ENCODE results near the gene CYFIP2. TPM values are rescaled to one million over a fixed set of nuclear protein-coding genes. Genes with fewer than 3 reads are reported as not detected.
A peak's percentile ranks its signal among the peaks of the same experiment; 100 is the strongest.

CYFIP2 gene
- polyA plus RNA-seq, 4 donors = 6.3 to 33.4 (median 10.3) TPM

- no peak overlapping the region for H3K4me3 ChIP-seq (ENCODE audit: low read depth in 1 of 3, low read length in 3 of 3)
Observed at GRCh38 chr5:157300564-157300963, 34.6 kb downstream of the CYFIP2 start.

GRCh38 chr5:157301066-157301465 is 35.1 kb downstream of the CYFIP2 start:
- Histone ChIP-seq H3K4me1 (ENCODE audit: control insufficient read depth in 3 of 3, insufficient read depth in 2 of 3, low read depth in 1 of 3, low read length in 2 of 3) (no peaks in the 10 kb centered on the region), H3K4me3 (ENCODE audit: low read depth in 1 of 3, low read length in 3 of 3) (no peak overlapping the region), H3K27ac (ENCODE audit: low read depth in 1 of 3, low read length in 2 of 3) (no peak overlapping the region), H3K9me3 (ENCODE audit: control insufficient read depth in 2 of 2, insufficient read depth in 1 of 2, low read depth in 1 of 2, low read length in 1 of 2) (no peaks in the 10 kb centered on the region), H3K36me3 (ENCODE audit: control insufficient read depth in 3 of 3, insufficient read depth in 2 of 3, low read depth in 1 of 3, low read length in 3 of 3) (peaks cover 0 to 19% (median 0%) of the 10 kb centered on the region in 3 donors), H3K27me3 (ENCODE audit: control insufficient read depth in 3 of 3, insufficient read depth in 3 of 3, low read length in 3 of 3) (no peaks in the 10 kb centered on the region)
- FAIRE-seq (no peak), DNase-seq (no peak)

More at GRCh38 chr5:157300564-157300963, 34.6 kb downstream of the CYFIP2 start:
- Histone ChIP-seq H3K9me3 (ENCODE audit: control insufficient read depth in 2 of 2, insufficient read depth in 1 of 2, low read depth in 1 of 2, low read length in 1 of 2) (no peaks in the 10 kb centered on the region), H3K27ac (ENCODE audit: low read depth in 1 of 3, low read length in 2 of 3) (no peak overlapping the region), H3K4me1 (ENCODE audit: control insufficient read depth in 3 of 3, insufficient read depth in 2 of 3, low read depth in 1 of 3, low read length in 2 of 3) (peaks cover 0 to 3% (median 0%) of the 10 kb centered on the region in 3 donors), H3K27me3 (ENCODE audit: control insufficient read depth in 3 of 3, insufficient read depth in 3 of 3, low read length in 3 of 3) (no peaks in the 10 kb centered on the region), H3K36me3 (ENCODE audit: control insufficient read depth in 3 of 3, insufficient read depth in 2 of 3, low read depth in 1 of 3, low read length in 3 of 3) (peaks cover 0 to 19% (median 0%) of the 10 kb centered on the region in 3 donors)
- DNase-seq = no peak
- 91 to 98% (median 92%) methylated on average over 10 of the region's 10 CpGs for WGBS, 3 donors
- FAIRE-seq = no peak

GRCh38 chr5:157303023-157303422 is 37.1 kb downstream of the CYFIP2 start:
- 94 to 96% (median 95%) methylated on average over 5 of the region's 5 CpGs for WGBS, 3 donors
- no peak overlapping the region for H3K4me3 ChIP-seq (ENCODE audit: low read depth in 1 of 3, low read length in 3 of 3)
- no peaks in the 10 kb centered on the region for H3K9me3 ChIP-seq (ENCODE audit: control insufficient read depth in 2 of 2, insufficient read depth in 1 of 2, low read depth in 1 of 2, low read length in 1 of 2)
- DNase-seq (no peak), FAIRE-seq (no peak)
- H3K36me3 ChIP-seq (ENCODE audit: control insufficient read depth in 3 of 3, insufficient read depth in 2 of 3, low read depth in 1 of 3, low read length in 3 of 3) = peaks cover 0 to 17% (median 0%) of the 10 kb centered on the region in 3 donors
- H3K27me3 ChIP-seq (ENCODE audit: control insufficient read depth in 3 of 3, insufficient read depth in 3 of 3, low read length in 3 of 3) = no peaks in the 10 kb centered on the region
- no peaks in the 10 kb centered on the region for H3K4me1 ChIP-seq (ENCODE audit: control insufficient read depth in 3 of 3, insufficient read depth in 2 of 3, low read depth in 1 of 3, low read length in 2 of 3)
- H3K27ac ChIP-seq (ENCODE audit: low read depth in 1 of 3, low read length in 2 of 3) = no peak overlapping the region

- Histone ChIP-seq H3K36me3 (ENCODE audit: control insufficient read depth in 3 of 3, insufficient read depth in 2 of 3, low read depth in 1 of 3, low read length in 3 of 3) (peaks cover 0 to 17% (median 0%) of the 10 kb centered on the region in 3 donors), H3K9me3 (ENCODE audit: control insufficient read depth in 2 of 2, insufficient read depth in 1 of 2, low read depth in 1 of 2, low read length in 1 of 2) (no peaks in the 10 kb centered on the region), H3K4me3 (ENCODE audit: low read depth in 1 of 3, low read length in 3 of 3) (no peak overlapping the region), H3K27ac (ENCODE audit: low read depth in 1 of 3, low read length in 2 of 3) (no peak overlapping the region), H3K4me1 (ENCODE audit: control insufficient read depth in 3 of 3, insufficient read depth in 2 of 3, low read depth in 1 of 3, low read length in 2 of 3) (no peaks in the 10 kb centered on the region), H3K27me3 (ENCODE audit: control insufficient read depth in 3 of 3, insufficient read depth in 3 of 3, low read length in 3 of 3) (no peaks in the 10 kb centered on the region)
- no peak for DNase-seq
- FAIRE-seq = no peak
- WGBS, 3 donors = 71 to 88% (median 83%) methylated on average over 8 of the region's 8 CpGs
Observed at GRCh38 chr5:157303667-157304327, 37.9 kb downstream of the CYFIP2 start.

- WGBS, 3 donors = 88 to 97% (median 94%) methylated on average over 4 of the region's 4 CpGs
- H3K9me3 ChIP-seq (ENCODE audit: control insufficient read depth in 2 of 2, insufficient read depth in 1 of 2, low read depth in 1 of 2, low read length in 1 of 2) = no peaks in the 10 kb centered on the region
- no peak overlapping the region for H3K4me3 ChIP-seq (ENCODE audit: low read depth in 1 of 3, low read length in 3 of 3)
- FAIRE-seq = no peak
- no peaks in the 10 kb centered on the region for H3K27me3 ChIP-seq (ENCODE audit: control insufficient read depth in 3 of 3, insufficient read depth in 3 of 3, low read length in 3 of 3)
- H3K36me3 ChIP-seq (ENCODE audit: control insufficient read depth in 3 of 3, insufficient read depth in 2 of 3, low read depth in 1 of 3, low read length in 3 of 3) = peaks cover 0 to 22% (median 0%) of the 10 kb centered on the region in 3 donors
- DNase-seq = no peak
- H3K27ac ChIP-seq (ENCODE audit: low read depth in 1 of 3, low read length in 2 of 3) = no peak overlapping the region
- no peaks in the 10 kb centered on the region for H3K4me1 ChIP-seq (ENCODE audit: control insufficient read depth in 3 of 3, insufficient read depth in 2 of 3, low read depth in 1 of 3, low read length in 2 of 3)
Observed at GRCh38 chr5:157306081-157306480, 40.2 kb downstream of the CYFIP2 start.

- Histone ChIP-seq H3K27me3 (ENCODE audit: control insufficient read depth in 3 of 3, insufficient read depth in 3 of 3, low read length in 3 of 3) (no peaks in the 10 kb centered on the region), H3K4me1 (ENCODE audit: control insufficient read depth in 3 of 3, insufficient read depth in 2 of 3, low read depth in 1 of 3, low read length in 2 of 3) (no peaks in the 10 kb centered on the region), H3K4me3 (ENCODE audit: low read depth in 1 of 3, low read length in 3 of 3) (no peak overlapping the region), H3K27ac (ENCODE audit: low read depth in 1 of 3, low read length in 2 of 3) (no peak overlapping the region), H3K9me3 (ENCODE audit: control insufficient read depth in 2 of 2, insufficient read depth in 1 of 2, low read depth in 1 of 2, low read length in 1 of 2) (no peaks in the 10 kb centered on the region), H3K36me3 (ENCODE audit: control insufficient read depth in 3 of 3, insufficient read depth in 2 of 3, low read depth in 1 of 3, low read length in 3 of 3) (peaks cover 0 to 25% (median 0%) of the 10 kb centered on the region in 3 donors)
- FAIRE-seq = no peak
- peak in 1 of 2 donors; percentile 14 for DNase-seq
- 83 to 86% (median 84%) methylated on average over 10 of the region's 10 CpGs for WGBS, 3 donors
Observed at GRCh38 chr5:157306692-157307471, 41.0 kb downstream of the CYFIP2 start.

GRCh38 chr5:157308836-157309465 is 43.0 kb downstream of the CYFIP2 start:
- Histone ChIP-seq H3K4me3 (ENCODE audit: low read depth in 1 of 3, low read length in 3 of 3) (no peak overlapping the region), H3K9me3 (ENCODE audit: control insufficient read depth in 2 of 2, insufficient read depth in 1 of 2, low read depth in 1 of 2, low read length in 1 of 2) (no peaks in the 10 kb centered on the region), H3K27me3 (ENCODE audit: control insufficient read depth in 3 of 3, insufficient read depth in 3 of 3, low read length in 3 of 3) (no peaks in the 10 kb centered on the region), H3K27ac (ENCODE audit: low read depth in 1 of 3, low read length in 2 of 3) (no peak overlapping the region), H3K36me3 (ENCODE audit: control insufficient read depth in 3 of 3, insufficient read depth in 2 of 3, low read depth in 1 of 3, low read length in 3 of 3) (peaks cover 0 to 18% (median 0%) of the 10 kb centered on the region in 3 donors), H3K4me1 (ENCODE audit: control insufficient read depth in 3 of 3, insufficient read depth in 2 of 3, low read depth in 1 of 3, low read length in 2 of 3) (no peaks in the 10 kb centered on the region)
- WGBS, 3 donors = 48 to 63% (median 52%) methylated on average over 8 of the region's 8 CpGs
- DNase-seq = peak; percentile 20 to 24
- FAIRE-seq = no peak

- Histone ChIP-seq H3K27me3 (ENCODE audit: control insufficient read depth in 3 of 3, insufficient read depth in 3 of 3, low read length in 3 of 3) (no peaks in the 10 kb centered on the region), H3K27ac (ENCODE audit: low read depth in 1 of 3, low read length in 2 of 3) (no peak overlapping the region), H3K9me3 (ENCODE audit: control insufficient read depth in 2 of 2, insufficient read depth in 1 of 2, low read depth in 1 of 2, low read length in 1 of 2) (no peaks in the 10 kb centered on the region), H3K36me3 (ENCODE audit: control insufficient read depth in 3 of 3, insufficient read depth in 2 of 3, low read depth in 1 of 3, low read length in 3 of 3) (peaks cover 0 to 19% (median 0%) of the 10 kb centered on the region in 3 donors), H3K4me3 (ENCODE audit: low read depth in 1 of 3, low read length in 3 of 3) (no peak overlapping the region), H3K4me1 (ENCODE audit: control insufficient read depth in 3 of 3, insufficient read depth in 2 of 3, low read depth in 1 of 3, low read length in 2 of 3) (no peaks in the 10 kb centered on the region)
- no peak for FAIRE-seq
- no peak for DNase-seq
- WGBS, 3 donors = 66 to 81% (median 77%) methylated on average over 14 of the region's 14 CpGs
Observed at GRCh38 chr5:157309796-157310195, 43.9 kb downstream of the CYFIP2 start.

All from small intestine (tissue), 7 donors.